Central memory CD4-positive, alpha-beta T cell (primary cell): ENCODE results near the gene OCSTAMP.

Source experiments
- DNase-seq: peaks from one replicate; pipeline ENCODE4 v3.0.0; 2022

OCSTAMP gene

GRCh38 chr20:46512943-46513844, 37.3 kb downstream of the OCSTAMP start, which contains the start of gene ZNF334:
Gene ZNF334 (minus strand): TSS chr20:46513559. CDS start chr20:46512102, 1,457 bp downstream.
- DNase-seq: no peak

- DNase-seq: no peak
Observed at GRCh38 chr20:46509523-46509922, 40.9 kb downstream of the OCSTAMP start.

GRCh38 chr20:46507760-46508407, 42.6 kb downstream of the OCSTAMP start:
- no peak for DNase-seq

GRCh38 chr20:46505506-46505905, 44.9 kb downstream of the OCSTAMP start:
- no peak for DNase-seq

- no peak for DNase-seq
Observed at GRCh38 chr20:46501961-46502360, 48.5 kb downstream of the OCSTAMP start.

- DNase-seq: no peak
Observed at GRCh38 chr20:46501337-46501942, 49.0 kb downstream of the OCSTAMP start.

- DNase-seq: no peak
Observed at GRCh38 chr20:46494077-46494476, 56.4 kb downstream of the OCSTAMP start.

- no peak for DNase-seq
Observed at GRCh38 chr20:46491354-46491753, 59.1 kb downstream of the OCSTAMP start.
